ENCODE data around the gene NKAIN4. TPM values are rescaled to one million over a fixed set of nuclear protein-coding genes. Genes with fewer than 3 reads are reported as not detected.

The NKAIN4 gene
- total and polyA plus RNA-seq, 2 donors (not counting 1 experiment from before 2014, with no cell fraction given) = not detected

DNA sequence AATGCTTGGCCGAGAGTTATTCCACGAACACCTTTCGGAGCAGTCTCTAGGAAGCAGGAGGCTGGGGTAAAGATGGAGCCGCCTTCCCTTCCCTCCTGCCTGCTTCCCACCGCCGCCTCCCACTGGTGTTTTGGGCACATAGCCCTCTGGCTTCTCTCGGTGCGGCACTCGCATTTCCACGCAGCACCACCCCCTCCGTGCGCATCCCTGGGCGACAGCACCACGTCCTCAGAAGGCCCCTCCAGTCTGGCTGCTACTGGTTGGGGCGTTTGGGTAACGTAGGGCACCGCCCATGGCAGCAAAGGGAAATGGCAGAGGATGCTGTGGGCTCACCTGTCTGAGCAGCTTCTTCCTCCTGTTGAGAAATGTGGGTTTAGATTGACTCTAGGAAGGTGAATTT is 41.2 kb upstream of the NKAIN4 start:
- 28% methylated on average over 13 of the region's 17 CpGs for WGBS (ENCODE audit: insufficient coverage)
- no peaks in the 10 kb centered on the region for H3K4me1 Mint-ChIP-seq
- DNase-seq = no peak
- peaks cover 26% of the 10 kb centered on the region for H3K27me3 Mint-ChIP-seq
- Histone ChIP-seq H3K36me3 (replicated peaks in 1 of 2; ENCODE audit: control extremely low read depth in 1 of 2, control insufficient read depth in 1 of 2, extremely low read depth in 1 of 2, insufficient read depth in 2 of 2, low read length in 1 of 2) (no peaks in the 10 kb centered on the region), H3K27ac (ENCODE audit: low read length in 2 of 2) (no peak overlapping the region), H3K27me3 (replicated peaks in 1 of 4; ENCODE audit: control extremely low read depth in 1 of 4, control insufficient read depth in 3 of 4, insufficient read depth in 4 of 4, low read length in 3 of 4) (peaks cover 0 to 36% (median 0%) of the 10 kb centered on the region in 4 experiments), H3K4me2 (replicated peaks; ENCODE audit: low read depth, low read length, poor library complexity, severe bottlenecking) (no peak overlapping the region), H3K79me2 (ENCODE audit: control insufficient read depth, insufficient read depth, low read length) (no peaks in the 10 kb centered on the region), H4K20me1 (ENCODE audit: control insufficient read depth, insufficient read depth, low read length, poor library complexity, severe bottlenecking) (no peaks in the 10 kb centered on the region), H3K4me1 (ENCODE audit: control insufficient read depth in 2 of 2, insufficient read depth in 2 of 2, low read length in 2 of 2) (no peaks in the 10 kb centered on the region), H3K9ac (ENCODE audit: low read length) (no peak overlapping the region), H2AFZ (ENCODE audit: insufficient read depth, low read depth, low read length, poor library complexity, severe bottlenecking) (no peak overlapping the region), H3K9me3 (ENCODE audit: control extremely low read depth in 1 of 3, control insufficient read depth in 2 of 3, insufficient read depth in 1 of 3, low read length in 2 of 3) (peaks cover 0 to 6% (median 0%) of the 10 kb centered on the region in 3 donors), H3K4me3 (ENCODE audit: control extremely low read depth in 1 of 5, extremely low read depth in 1 of 5, insufficient read depth in 1 of 5, low read depth in 2 of 5, low read length in 4 of 5) (no peak overlapping the region)
- H3K9me3 Mint-ChIP-seq (ENCODE audit: insufficient read depth) = peaks cover 2% of the 10 kb centered on the region
- no peak overlapping the region for H3K4me3 Mint-ChIP-seq
- H3K27ac Mint-ChIP-seq = no peak overlapping the region
- CTCF ChIA-PET = no interaction called here
- TF ChIP-seq, protein P1, sequence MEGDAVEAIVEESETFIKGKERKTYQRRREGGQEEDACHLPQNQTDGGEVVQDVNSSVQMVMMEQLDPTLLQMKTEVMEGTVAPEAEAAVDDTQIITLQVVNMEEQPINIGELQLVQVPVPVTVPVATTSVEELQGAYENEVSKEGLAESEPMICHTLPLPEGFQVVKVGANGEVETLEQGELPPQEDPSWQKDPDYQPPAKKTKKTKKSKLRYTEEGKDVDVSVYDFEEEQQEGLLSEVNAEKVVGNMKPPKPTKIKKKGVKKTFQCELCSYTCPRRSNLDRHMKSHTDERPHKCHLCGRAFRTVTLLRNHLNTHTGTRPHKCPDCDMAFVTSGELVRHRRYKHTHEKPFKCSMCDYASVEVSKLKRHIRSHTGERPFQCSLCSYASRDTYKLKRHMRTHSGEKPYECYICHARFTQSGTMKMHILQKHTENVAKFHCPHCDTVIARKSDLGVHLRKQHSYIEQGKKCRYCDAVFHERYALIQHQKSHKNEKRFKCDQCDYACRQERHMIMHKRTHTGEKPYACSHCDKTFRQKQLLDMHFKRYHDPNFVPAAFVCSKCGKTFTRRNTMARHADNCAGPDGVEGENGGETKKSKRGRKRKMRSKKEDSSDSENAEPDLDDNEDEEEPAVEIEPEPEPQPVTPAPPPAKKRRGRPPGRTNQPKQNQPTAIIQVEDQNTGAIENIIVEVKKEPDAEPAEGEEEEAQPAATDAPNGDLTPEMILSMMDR (IDR thresholded peaks at IDR 0.05) = no peak
- TF ChIP-seq EZH2 (IDR thresholded peaks at IDR 0.05; ENCODE audit: borderline replicate concordance, insufficient read depth, low read depth, low read length, poor library complexity, severe bottlenecking) = no peak
- no peak for ATAC-seq (ENCODE audit: low read depth)
- POLR2A ChIA-PET = no interaction called here
- intact Hi-C loops (cut with micrococcal nuclease) = no loop called here

DNA sequence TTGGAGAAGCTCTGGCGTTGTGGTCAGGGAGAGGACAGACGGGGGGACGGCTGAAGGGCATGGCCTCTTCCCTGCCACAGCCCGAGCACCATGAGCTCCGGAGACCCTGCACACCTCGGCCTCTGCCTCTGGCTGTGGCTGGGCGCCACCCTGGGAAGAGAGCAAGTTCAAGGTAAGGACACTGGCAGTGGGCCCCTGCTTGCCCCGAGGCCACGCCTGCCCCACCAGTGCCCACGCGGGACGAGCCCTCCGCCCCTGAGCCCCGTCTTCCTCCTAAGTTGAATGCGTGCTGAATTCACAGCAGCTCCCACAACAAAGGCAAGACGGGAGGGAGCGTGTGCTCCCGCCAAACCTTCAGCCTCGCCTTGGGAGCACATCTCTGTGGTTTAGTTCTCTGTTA is 40.8 kb upstream of the NKAIN4 start:
- Histone ChIP-seq H3K4me1 (ENCODE audit: control insufficient read depth in 2 of 2, insufficient read depth in 2 of 2, low read length in 2 of 2) (no peaks in the 10 kb centered on the region), H3K4me3 (ENCODE audit: control extremely low read depth in 1 of 5, extremely low read depth in 1 of 5, insufficient read depth in 1 of 5, low read depth in 2 of 5, low read length in 4 of 5) (no peak overlapping the region), H3K9me3 (ENCODE audit: control extremely low read depth in 1 of 3, control insufficient read depth in 2 of 3, insufficient read depth in 1 of 3, low read length in 2 of 3) (peaks cover 0 to 6% (median 0%) of the 10 kb centered on the region in 3 donors), H4K20me1 (ENCODE audit: control insufficient read depth, insufficient read depth, low read length, poor library complexity, severe bottlenecking) (no peaks in the 10 kb centered on the region), H3K79me2 (ENCODE audit: control insufficient read depth, insufficient read depth, low read length) (no peaks in the 10 kb centered on the region), H3K4me2 (replicated peaks; ENCODE audit: low read depth, low read length, poor library complexity, severe bottlenecking) (no peak overlapping the region), H3K36me3 (replicated peaks in 1 of 2; ENCODE audit: control extremely low read depth in 1 of 2, control insufficient read depth in 1 of 2, extremely low read depth in 1 of 2, insufficient read depth in 2 of 2, low read length in 1 of 2) (no peaks in the 10 kb centered on the region), H3K27me3 (replicated peaks in 1 of 4; ENCODE audit: control extremely low read depth in 1 of 4, control insufficient read depth in 3 of 4, insufficient read depth in 4 of 4, low read length in 3 of 4) (peaks cover 0 to 36% (median 0%) of the 10 kb centered on the region in 4 experiments), H2AFZ (ENCODE audit: insufficient read depth, low read depth, low read length, poor library complexity, severe bottlenecking) (no peak overlapping the region), H3K9ac (ENCODE audit: low read length) (no peak overlapping the region), H3K27ac (ENCODE audit: low read length in 2 of 2) (no peak overlapping the region)
- ChIA-PET POLR2A (interaction anchor here (0.6 kb wide), 1 partner anchor 825 kb away, joined by 6 read pairs; no protein-coding TSS in a partner anchor), CTCF (no interaction called here)
- intact Hi-C loops (cut with micrococcal nuclease) = no loop called here
- DNase-seq (no peak), ATAC-seq (ENCODE audit: low read depth) (no peak)
- no peak overlapping the region for H3K27ac Mint-ChIP-seq
- WGBS (ENCODE audit: insufficient coverage) = 55% methylated on average over 18 of the region's 19 CpGs
- H3K4me3 Mint-ChIP-seq = no peak overlapping the region
- no peak for TF ChIP-seq EZH2 (IDR thresholded peaks at IDR 0.05; ENCODE audit: borderline replicate concordance, insufficient read depth, low read depth, low read length, poor library complexity, severe bottlenecking)
- TF ChIP-seq, protein P1 (IDR thresholded peaks at IDR 0.05) = no peak
- peaks cover 22% of the 10 kb centered on the region for H3K27me3 Mint-ChIP-seq
- H3K4me1 Mint-ChIP-seq = no peaks in the 10 kb centered on the region
- peaks cover 2% of the 10 kb centered on the region for H3K9me3 Mint-ChIP-seq (ENCODE audit: insufficient read depth)
